DMS153 treated with DMSO at 0.1 percent for 48 hours (cell line): ENCODE results near the gene EEF1A1.
"Not testable (repeated sequence)": the region's sequence is repeated elsewhere in the genome, so short reads cannot be mapped to it uniquely, and the experiment has no call there.

ENCODE experiments used
- DNase-seq: peaks from one replicate; lab custom pipeline; 2025; ENCODE audit not compliant: unreplicated experiment; lab: John Stamatoyannopoulos, UW

The EEF1A1 gene

DNA sequence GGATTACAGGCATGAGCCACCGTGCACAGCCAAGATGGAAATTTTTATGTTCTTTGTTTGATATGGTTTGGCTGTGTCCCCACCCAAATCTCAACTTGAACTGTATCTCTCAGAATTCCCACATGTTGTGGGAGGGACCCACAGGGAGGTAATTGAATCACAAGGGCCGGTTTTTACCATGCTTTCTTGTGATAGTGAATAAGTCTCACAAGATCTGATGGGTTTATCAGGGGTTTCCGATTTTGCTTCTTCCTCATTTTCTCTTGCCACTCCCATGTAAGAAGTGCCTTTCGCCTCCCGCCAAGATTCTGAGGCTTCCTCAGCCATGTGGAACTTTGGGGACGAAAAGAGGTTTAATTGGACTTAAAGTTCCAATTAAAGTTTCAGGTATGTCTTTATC lies 14.6 kb downstream of the EEF1A1 start:
- no peak for DNase-seq

DNA sequence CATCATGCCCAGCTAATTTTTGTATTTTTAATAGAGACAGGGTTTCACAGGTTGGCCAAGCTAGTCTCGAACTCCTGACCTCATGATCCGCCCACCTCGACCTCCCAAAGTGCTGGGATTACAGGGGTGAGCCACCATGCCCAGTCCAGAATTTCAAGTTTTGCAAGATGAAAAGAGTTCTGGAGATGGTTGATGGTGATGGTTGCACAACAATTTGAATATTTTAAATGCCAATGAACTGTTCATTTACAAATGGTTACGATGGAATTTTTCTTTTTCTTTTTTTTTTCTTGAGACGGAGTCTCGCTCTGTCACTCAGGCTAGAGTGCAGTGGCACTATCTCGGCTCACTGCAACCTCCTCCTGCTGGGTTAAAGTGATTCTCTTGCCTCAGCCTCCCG lies 15.1 kb downstream of the EEF1A1 start:
- not testable (repeated sequence) for DNase-seq

DNA sequence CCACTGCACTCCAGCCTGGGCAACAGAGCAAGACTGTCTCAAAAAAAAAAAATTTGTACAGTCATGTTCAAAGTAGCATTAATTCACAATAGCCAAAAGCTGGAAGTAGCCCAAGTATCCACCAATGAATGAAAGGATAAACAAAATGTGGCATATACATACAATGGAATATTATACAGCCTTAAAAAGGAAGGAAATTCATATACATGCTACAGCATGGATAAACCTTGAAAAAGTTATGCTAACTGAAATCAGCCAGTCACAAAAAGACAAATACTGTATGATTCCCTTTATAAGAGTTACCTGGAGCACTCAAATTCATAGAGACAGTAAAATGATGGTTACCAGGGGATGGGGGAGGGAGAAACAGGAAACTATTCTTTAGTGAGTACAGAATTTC lies 15.7 kb downstream of the EEF1A1 start:
- no peak for DNase-seq

DNA sequence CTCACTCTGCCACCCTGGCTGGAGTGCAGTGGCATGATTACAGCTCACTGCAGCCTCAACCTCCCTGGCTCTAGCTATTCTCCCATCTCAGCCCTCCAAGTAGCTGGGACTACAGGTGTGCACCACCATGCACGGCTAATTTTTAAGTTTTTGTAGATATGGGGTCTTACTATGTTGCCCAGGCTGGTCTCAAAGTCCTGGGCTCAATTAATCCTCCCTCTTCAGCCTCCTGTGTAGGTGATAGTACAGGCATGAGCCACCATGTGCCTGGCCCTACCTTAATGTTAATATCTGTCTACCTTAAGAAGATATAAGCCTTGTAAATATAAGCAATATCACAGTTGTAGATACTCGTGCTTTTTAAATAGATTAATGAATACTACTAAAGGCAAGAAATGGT lies 16.7 kb downstream of the EEF1A1 start:
- DNase-seq = no peak

DNA sequence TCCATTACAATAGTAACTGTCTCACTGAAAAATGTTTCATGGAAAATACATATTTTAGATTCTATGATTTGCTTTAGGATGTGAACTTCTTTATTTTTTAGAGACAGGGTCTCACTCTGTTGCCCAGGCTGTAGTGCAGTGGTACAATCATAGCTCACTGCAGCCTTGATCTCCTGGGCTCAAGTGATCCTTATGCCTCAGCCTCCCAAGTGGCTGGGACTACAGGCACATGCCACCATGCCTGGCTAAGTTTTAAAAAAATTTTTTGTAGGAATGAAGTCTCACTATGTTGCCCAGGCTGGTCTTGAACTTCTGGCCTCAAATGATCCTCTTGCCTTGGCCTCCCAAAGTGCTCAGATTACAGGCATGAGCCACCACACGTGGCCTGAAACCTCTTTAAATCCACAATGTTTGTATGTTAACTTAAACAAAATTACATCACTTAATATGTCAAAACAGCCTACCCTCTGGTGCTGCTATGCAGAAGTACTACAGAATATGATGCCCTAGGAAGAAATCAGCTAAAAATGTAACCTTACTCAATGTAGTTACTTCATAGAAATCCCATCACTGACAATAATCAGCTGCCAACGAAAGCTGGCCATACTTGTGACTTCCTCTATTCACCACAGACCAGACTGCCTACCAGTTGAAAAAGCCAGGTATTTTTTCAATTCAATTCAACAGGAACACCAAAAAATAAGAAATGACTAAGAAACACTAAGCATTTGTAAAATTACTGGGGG lies 17.6 kb downstream of the EEF1A1 start:
- no peak for DNase-seq

DNA sequence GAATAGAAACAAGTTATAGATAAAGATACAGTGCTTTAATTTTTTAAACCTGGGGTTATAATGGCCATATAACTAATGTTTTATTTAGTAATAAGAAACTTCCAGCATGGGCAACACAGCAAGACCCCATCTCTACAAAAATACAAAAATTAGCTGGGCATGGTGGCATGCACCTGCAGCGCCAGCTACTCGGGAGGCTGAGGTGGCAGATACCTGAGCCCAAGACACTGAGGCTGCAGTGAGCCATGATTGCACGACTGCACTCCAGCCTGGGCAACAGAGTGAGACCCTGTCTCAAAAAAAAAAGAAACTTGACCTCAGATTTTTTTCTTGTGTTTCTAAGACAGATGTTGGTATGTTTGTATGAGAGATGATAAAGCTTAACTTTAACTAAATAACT lies 22.9 kb downstream of the EEF1A1 start:
- no peak for DNase-seq

DNA sequence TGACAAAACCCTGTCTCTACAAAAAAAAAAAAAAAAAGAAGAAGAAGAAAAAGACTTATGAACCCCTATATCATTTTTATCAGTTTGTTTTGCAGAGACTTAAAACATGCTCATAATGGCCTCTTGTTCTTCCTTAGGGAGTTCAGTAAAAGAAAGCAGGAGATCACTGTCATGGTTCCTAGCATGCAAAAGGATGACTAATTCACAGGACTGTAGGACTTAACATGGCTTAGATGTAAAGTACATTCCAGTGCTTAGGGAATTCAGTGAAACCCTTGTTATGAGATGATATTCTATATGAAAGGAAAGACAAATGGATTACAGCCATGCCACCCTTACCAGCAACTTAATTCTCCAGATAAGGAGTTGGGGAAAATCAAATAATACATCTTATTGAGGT lies 29.5 kb downstream of the EEF1A1 start:
- DNase-seq = no peak

DNA sequence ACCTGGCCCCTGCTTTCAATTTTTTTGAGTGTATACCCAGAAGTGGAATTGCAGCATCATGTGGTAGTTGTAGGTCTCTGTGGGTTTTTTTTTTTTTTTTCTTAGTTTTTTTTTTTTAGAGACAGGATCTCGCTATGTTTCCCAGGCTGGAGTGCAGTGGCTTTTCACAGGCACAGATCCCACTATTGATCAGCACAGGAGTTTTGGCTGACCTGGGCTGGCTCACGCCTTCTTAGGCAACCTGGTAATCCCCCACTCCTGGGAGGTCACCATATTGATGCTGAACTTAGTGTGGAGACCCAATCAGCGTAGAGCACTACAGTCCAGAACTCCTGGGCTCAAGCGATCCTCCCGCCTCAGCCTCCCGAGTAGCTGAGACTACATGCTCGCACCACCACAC lies 33.4 kb downstream of the EEF1A1 start:
- no peak for DNase-seq

DNA sequence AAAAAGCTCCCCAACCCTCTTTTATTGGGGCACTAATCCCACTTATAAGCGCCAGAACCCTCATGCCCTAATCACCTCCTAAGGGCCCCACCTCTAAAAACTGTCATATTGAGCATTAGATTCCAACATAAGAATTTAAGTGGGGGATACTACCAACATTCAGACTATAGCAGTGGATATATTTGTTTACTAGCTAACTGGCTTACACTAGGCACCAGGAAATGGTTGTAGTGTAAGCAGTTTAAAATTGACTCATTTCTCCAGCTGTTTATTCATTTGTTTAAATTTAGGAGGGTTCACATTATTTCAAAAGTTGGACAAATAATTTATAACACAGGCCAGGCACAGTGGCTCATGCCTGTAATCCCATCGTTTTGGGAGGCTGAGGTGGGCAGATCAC lies 36.4 kb downstream of the EEF1A1 start:
- DNase-seq = no peak

DNA sequence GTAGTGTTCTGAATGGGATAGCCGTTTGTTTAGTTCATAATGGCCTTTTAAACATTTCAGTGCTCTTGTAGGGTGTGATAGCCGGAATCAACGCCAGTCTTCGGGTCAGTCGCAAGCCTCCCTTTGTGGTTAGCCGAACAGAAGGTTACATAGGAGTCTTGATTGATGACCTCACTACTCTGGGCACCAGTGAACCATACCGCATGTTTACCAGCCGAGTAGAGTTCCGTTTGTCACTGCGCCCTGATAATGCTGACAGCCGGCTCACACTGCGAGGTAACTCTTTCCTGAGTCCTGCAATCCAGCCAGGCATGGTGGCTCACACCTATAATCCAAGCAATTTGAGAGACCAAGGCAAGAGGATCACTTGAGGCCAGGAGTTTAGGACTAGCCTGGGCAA lies 38.9 kb downstream of the EEF1A1 start:
- no peak for DNase-seq

DNA sequence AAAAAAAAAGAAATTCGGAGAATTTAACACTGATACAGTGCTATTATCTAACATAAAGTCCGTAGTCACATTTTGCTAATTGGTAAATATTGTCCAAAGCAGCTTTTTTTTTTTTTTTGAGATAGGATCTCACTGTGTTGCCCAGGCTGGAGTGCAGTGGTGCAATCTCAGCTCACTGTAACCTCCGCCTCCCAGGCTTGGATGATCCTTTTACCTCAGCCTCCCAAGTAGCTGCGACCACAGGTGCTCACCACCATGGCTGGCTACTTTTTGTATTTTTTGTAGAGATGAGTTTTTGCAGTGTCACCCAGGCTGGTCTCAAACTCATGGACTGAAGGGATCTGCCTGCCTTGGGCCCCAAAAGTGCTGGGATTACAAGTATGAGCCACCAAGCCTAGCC lies 43.4 kb downstream of the EEF1A1 start:
- DNase-seq = no peak

DNA sequence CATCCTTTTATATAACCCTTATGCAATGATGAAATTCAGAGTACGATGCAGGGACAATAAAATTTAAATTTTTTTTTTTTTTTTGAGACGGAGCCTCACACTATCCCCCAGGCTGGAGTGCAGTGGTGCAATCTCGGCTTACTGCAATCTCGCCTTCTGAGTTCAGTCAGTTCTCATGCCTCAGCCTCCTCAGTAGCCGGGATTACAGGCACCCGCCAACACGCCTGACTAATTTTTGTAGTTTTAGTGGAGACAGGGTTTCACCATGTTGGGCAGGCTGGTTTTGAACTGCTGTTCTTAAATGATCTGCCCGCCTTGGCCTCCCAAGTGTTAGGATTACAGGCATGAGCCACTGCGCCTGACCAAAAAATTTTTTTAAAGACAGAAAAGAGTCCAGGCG lies 44.1 kb downstream of the EEF1A1 start:
- DNase-seq = no peak

DNA sequence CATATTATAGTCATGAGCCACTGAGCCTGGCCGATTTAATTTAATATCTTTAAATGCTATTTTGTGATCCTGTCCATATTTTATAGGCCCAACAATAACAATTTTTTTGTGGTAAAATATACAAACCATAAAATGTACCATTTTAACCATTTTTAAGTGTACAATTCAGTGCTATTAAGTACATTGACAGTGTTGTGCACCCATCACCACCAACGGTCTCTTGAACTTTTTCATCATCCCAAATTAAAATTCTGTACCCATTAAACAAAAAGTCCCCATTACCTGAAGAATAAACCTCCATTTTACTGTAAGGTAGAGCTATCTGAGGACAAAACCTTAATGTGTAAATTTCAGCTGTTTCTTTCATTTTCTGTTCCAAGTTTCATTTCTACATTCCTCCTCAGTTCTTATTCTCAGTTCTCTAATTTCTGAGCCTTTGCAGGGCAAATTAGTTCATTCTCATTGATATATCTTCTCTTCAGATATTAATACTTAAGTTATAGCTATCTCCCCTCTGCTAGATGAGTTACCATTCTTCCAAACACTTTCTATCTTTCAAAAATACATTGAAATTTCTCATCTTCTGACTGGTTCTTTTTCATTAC lies 49.0 kb downstream of the EEF1A1 start:
- DNase-seq = no peak
